CD4-positive, alpha-beta T cell (primary cell): ENCODE results near the gene ACTR5. TPM values are rescaled to one million over a fixed set of nuclear protein-coding genes. Genes with fewer than 3 reads are reported as not detected.

Source experiments
- ATAC-seq: fragments of 200-7000 bp; cut with Tn5 transposase; one replicate; pipeline ENCODE4 v1.10.0; 2022; ENCODE audit warnings: mild to moderate bottlenecking; ENCODE audit not compliant: poor library complexity
- CTCF ChIA-PET: fragments of 350-600 bp; sonication (Branson Sonifier 250); formaldehyde crosslinking; loops from one replicate; lab custom pipeline; 2021; ENCODE audit warnings: antibody characterized with exemption, inconsistent platforms; lab: Charles Lee
- POLR2A ChIA-PET: fragments of 350-600 bp; sonication (Branson Sonifier 250); formaldehyde crosslinking; loops from one replicate; lab custom pipeline; 2021; ENCODE audit warnings: antibody characterized with exemption, inconsistent platforms; lab: Charles Lee
- DNase-seq, 14 experiments: peaks; one replicate each; pipeline ENCODE4 v3.0.0-alpha.2; 2013 to 2020; ENCODE audit warnings: mixed read lengths in 2 of 14
- H3K27ac ChIP-seq, 2 donors: one replicate each; pipeline versions ENCODE4 v1.5.1 to v1.7.0; 2013; ENCODE audit warnings: low read length in 2 of 2, low read depth in 1 of 2, mild to moderate bottlenecking in 1 of 2
- H3K27me3 ChIP-seq, 2 experiments: 1 replicate in 1 of 2; 2 replicates in 1 of 2; pipeline versions ENCODE4 v1.6.1 to v1.7.0; 2013; ENCODE audit warnings: low read length in 2 of 2, control low read depth in 1 of 2, mild to moderate bottlenecking in 1 of 2, moderate library complexity in 1 of 2; ENCODE audit not compliant: insufficient read depth in 2 of 2, control insufficient read depth in 1 of 2
- H3K36me3 ChIP-seq: one replicate; pipeline ENCODE4 v1.6.1; 2013; ENCODE audit warnings: low read length, control low read depth; ENCODE audit not compliant: insufficient read depth
- H3K4me1 ChIP-seq: one replicate; pipeline ENCODE4 v1.6.1; 2013; ENCODE audit warnings: low read length, control low read depth; ENCODE audit not compliant: insufficient read depth
- H3K4me3 ChIP-seq: one replicate; pipeline ENCODE4 v1.5.1; 2013; ENCODE audit warnings: mild to moderate bottlenecking, low read length, moderate library complexity
- H3K9me3 ChIP-seq, 2 experiments: 1 replicate in 1 of 2; 2 replicates in 1 of 2; pipeline versions ENCODE4 v1.6.1 to v1.7.0; 2013; ENCODE audit warnings: low read length in 2 of 2, mild to moderate bottlenecking in 2 of 2, control low read depth in 1 of 2, moderate library complexity in 1 of 2; ENCODE audit not compliant: control insufficient read depth in 1 of 2, insufficient read depth in 1 of 2
- H3K27ac Mint-ChIP-seq: one replicate; pipeline ENCODE4 v1.8.0; 2020; ENCODE audit warnings: mixed read lengths
- H3K27me3 Mint-ChIP-seq: one replicate; pipeline ENCODE4 v1.8.0; 2021; ENCODE audit warnings: mixed read lengths
- H3K36me3 Mint-ChIP-seq: one replicate; pipeline ENCODE4 v1.8.0; 2021; ENCODE audit warnings: low read depth, mixed read lengths
- H3K4me1 Mint-ChIP-seq: one replicate; pipeline ENCODE4 v1.8.0; 2021; ENCODE audit warnings: low read depth, mixed read lengths
- H3K4me3 Mint-ChIP-seq: one replicate; pipeline ENCODE4 v1.8.0; 2020; ENCODE audit warnings: mild to moderate bottlenecking, mixed read lengths
- H3K9me3 Mint-ChIP-seq: one replicate; pipeline ENCODE4 v1.8.0; 2020; ENCODE audit warnings: mixed read lengths
- CTCF ChIP-seq: fragments of 200-600 bp; IDR thresholded peaks from one replicate; pipeline ENCODE4 v1.8.0; 2022; ENCODE audit warnings: antibody characterized with exemption, mild to moderate bottlenecking
- intact Hi-C, 2 experiments: fragments of 100-400 bp; cut with DNase I in 1 of 2; cut with micrococcal nuclease in 1 of 2; formaldehyde crosslinking; loops; one replicate each; pipeline versions ENCODE4 v1.15.1 to v1.9.0; 2023 to 2025; cut with DNase I, micrococcal nuclease
- total RNA-seq, 174 experiments: library from RNA in 2 of 174; stranded (reverse) in 2 of 174; gene quantifications; one replicate each; pipeline ENCODE4 v1.2.3 and lab custom pipeline; 2021 to 2026

ACTR5 gene
- total RNA-seq, 2 experiments from 2014 or later: 11.1 to 11.9 TPM

- Mint-ChIP-seq H3K27ac (no peak overlapping the region), H3K27me3 (no peaks in the 10 kb centered on the region), H3K9me3 (no peaks in the 10 kb centered on the region), H3K4me1 (no peaks in the 10 kb centered on the region), H3K36me3 (peaks cover 97% of the 10 kb centered on the region), H3K4me3 (no peak overlapping the region)
- no peaks in the 10 kb centered on the region for H3K4me1 ChIP-seq
- H3K9me3 ChIP-seq: peaks cover 0 to 5% of the 10 kb centered on the region in 2 experiments
- intact Hi-C loops: no loop called here
- POLR2A ChIA-PET: no interaction called here
- no peak for DNase-seq
- no peak for ATAC-seq
- no peak overlapping the region for H3K27ac ChIP-seq
- no peak for TF ChIP-seq CTCF
- H3K27me3 ChIP-seq: no peaks in the 10 kb centered on the region
- CTCF ChIA-PET: no interaction called here
- H3K4me3 ChIP-seq: no peak overlapping the region
- peaks cover 64% of the 10 kb centered on the region for H3K36me3 ChIP-seq
Observed at GRCh38 chr20:38770970-38771369, 22.7 kb downstream of the ACTR5 start.

- H3K4me3 Mint-ChIP-seq: no peak overlapping the region
- no peaks in the 10 kb centered on the region for H3K27me3 ChIP-seq
- peaks cover 0 to 5% of the 10 kb centered on the region in 2 experiments for H3K9me3 ChIP-seq
- H3K27ac Mint-ChIP-seq: no peak overlapping the region
- H3K4me1 ChIP-seq: no peaks in the 10 kb centered on the region
- H3K9me3 Mint-ChIP-seq: no peaks in the 10 kb centered on the region
- no peaks in the 10 kb centered on the region for H3K4me1 Mint-ChIP-seq
- H3K36me3 Mint-ChIP-seq: peaks cover 95% of the 10 kb centered on the region
- intact Hi-C loops: no loop called here
- ChIA-PET CTCF (no interaction called here), POLR2A (no interaction called here)
- H3K4me3 ChIP-seq: no peak overlapping the region
- no peaks in the 10 kb centered on the region for H3K27me3 Mint-ChIP-seq
- H3K36me3 ChIP-seq: peaks cover 60% of the 10 kb centered on the region
- no peak for TF ChIP-seq CTCF
- ATAC-seq: no peak
- no peak for DNase-seq
- no peak overlapping the region for H3K27ac ChIP-seq
Observed at GRCh38 chr20:38771621-38772020, 23.4 kb downstream of the ACTR5 start.

- ChIA-PET CTCF (no interaction called here), POLR2A (no interaction called here)
- H3K36me3 ChIP-seq: peaks cover 37% of the 10 kb centered on the region
- no peaks in the 10 kb centered on the region for H3K4me1 Mint-ChIP-seq
- no peaks in the 10 kb centered on the region for H3K27me3 Mint-ChIP-seq
- no peak for ATAC-seq
- peaks cover 0 to 5% of the 10 kb centered on the region in 2 experiments for H3K9me3 ChIP-seq
- intact Hi-C loops: no loop called here
- H3K27ac Mint-ChIP-seq: no peak overlapping the region
- no peaks in the 10 kb centered on the region for H3K4me1 ChIP-seq
- no peak for DNase-seq
- H3K4me3 ChIP-seq: no peak overlapping the region
- no peak overlapping the region for H3K4me3 Mint-ChIP-seq
- peaks cover 70% of the 10 kb centered on the region for H3K36me3 Mint-ChIP-seq
- H3K9me3 Mint-ChIP-seq: no peaks in the 10 kb centered on the region
- no peak for TF ChIP-seq CTCF
- H3K27me3 ChIP-seq: no peaks in the 10 kb centered on the region
- H3K27ac ChIP-seq: no peak overlapping the region
Observed at GRCh38 chr20:38774167-38774566, 25.9 kb downstream of the ACTR5 start.
